ENCODE results near the gene AOPEP. TPM values are rescaled to one million over a fixed set of nuclear protein-coding genes. Genes with fewer than 3 reads are reported as not detected.
A peak's percentile ranks its signal among the peaks of the same experiment; 100 is the strongest.

Gene AOPEP
- total and polyA plus RNA-seq, 2 of the 13 experiments (the other 11 are each of a cell fraction or from before 2014, with no cell fraction given): 22.2 to 41.6 TPM

DNA sequence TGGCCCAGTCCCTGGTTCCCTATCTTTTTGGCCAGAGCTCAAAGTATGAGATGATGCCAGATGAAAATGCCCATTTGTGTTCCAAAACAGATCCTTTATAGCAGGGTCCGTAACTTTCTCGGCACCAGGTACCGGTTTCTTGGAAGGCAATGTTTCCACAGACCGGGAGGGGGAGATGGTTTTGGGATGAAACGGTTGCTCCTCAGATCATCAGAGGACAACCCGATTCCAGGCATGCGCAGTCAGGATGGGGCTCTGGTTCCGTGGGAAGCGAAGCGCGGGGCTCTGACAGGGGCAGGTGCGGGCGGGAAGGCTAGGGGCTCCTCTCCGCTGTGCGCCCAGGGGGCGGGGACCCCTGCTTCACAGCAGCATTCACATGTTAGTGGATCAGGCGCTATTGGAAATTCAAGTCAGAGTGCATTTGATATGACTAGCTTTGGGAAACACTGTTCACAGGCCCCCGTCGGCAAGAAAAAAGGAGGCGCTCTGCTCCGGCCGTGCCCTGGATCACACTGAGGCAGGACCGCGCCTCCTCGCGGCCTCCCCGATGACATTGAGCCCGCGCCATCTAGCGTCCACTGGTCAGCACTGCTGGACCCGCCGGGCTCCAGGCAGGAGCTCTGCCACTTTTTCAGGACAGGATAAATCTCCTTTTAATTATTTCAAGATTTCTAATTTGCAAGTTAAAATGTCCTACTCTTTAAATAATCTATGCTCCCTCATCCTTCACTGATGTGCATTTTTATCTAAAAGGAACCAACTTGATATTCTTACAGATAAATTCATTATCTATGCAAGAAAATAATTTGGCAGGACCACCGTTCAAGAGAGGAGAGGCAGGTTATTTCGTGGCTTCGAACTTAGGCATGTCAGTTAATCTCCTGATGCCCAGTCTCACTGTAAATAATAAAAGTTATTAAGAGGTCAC is 401.0 kb downstream of the AOPEP start (continued):
- TF ChIP-seq, protein P1, sequence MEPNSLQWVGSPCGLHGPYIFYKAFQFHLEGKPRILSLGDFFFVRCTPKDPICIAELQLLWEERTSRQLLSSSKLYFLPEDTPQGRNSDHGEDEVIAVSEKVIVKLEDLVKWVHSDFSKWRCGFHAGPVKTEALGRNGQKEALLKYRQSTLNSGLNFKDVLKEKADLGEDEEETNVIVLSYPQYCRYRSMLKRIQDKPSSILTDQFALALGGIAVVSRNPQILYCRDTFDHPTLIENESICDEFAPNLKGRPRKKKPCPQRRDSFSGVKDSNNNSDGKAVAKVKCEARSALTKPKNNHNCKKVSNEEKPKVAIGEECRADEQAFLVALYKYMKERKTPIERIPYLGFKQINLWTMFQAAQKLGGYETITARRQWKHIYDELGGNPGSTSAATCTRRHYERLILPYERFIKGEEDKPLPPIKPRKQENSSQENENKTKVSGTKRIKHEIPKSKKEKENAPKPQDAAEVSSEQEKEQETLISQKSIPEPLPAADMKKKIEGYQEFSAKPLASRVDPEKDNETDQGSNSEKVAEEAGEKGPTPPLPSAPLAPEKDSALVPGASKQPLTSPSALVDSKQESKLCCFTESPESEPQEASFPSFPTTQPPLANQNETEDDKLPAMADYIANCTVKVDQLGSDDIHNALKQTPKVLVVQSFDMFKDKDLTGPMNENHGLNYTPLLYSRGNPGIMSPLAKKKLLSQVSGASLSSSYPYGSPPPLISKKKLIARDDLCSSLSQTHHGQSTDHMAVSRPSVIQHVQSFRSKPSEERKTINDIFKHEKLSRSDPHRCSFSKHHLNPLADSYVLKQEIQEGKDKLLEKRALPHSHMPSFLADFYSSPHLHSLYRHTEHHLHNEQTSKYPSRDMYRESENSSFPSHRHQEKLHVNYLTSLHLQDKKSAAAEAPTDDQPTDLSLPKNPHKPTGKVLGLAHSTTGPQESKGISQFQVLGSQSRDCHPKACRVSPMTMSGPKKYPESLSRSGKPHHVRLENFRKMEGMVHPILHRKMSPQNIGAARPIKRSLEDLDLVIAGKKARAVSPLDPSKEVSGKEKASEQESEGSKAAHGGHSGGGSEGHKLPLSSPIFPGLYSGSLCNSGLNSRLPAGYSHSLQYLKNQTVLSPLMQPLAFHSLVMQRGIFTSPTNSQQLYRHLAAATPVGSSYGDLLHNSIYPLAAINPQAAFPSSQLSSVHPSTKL (CRISPR knock-in tag; IDR thresholded peaks at IDR 0.05): peak; percentile 23; the same call in 1 of the 2 replicates
- TF ChIP-seq ZFP1 (CRISPR knock-in tag; IDR thresholded peaks at IDR 0.05) (no peak), CCAR2 (optimal IDR thresholded peaks at IDR 0.05; ENCODE audit: low read depth, low read length) (no peak), HNRNPL (IDR thresholded peaks at IDR 0.05; ENCODE audit: low read depth, low read length) (no peak), CBX1 (IDR thresholded peaks at IDR 0.05; ENCODE audit: low read depth) (no peak), ZNF878 (CRISPR knock-in tag; IDR thresholded peaks at IDR 0.05) (no peak), GFI1 (CRISPR knock-in tag; IDR thresholded peaks at IDR 0.05; ENCODE audit: borderline replicate concordance) (no peak), TBX2 (CRISPR knock-in tag; IDR thresholded peaks at IDR 0.05; ENCODE audit: borderline replicate concordance) (no peak), MIXL1 (CRISPR knock-in tag; IDR thresholded peaks at IDR 0.05) (no peak), EED (CRISPR knock-in tag; IDR thresholded peaks at IDR 0.05) (no peak), XRCC5 (optimal IDR thresholded peaks at IDR 0.05; ENCODE audit: low read length) (peak; percentile 83), ZNF652 (CRISPR knock-in tag; IDR thresholded peaks at IDR 0.05; ENCODE audit: borderline replicate concordance, low read depth) (no peak), GZF1 (CRISPR knock-in tag; IDR thresholded peaks at IDR 0.05) (no peak), RAD21 (CRISPR knock-in tag; IDR thresholded peaks at IDR 0.05) (peak; percentile 75), ZNF768 (CRISPR knock-in tag; IDR thresholded peaks at IDR 0.05) (peak; percentile 31; the same call in 1 of the 2 replicates)
- TF ChIP-seq, protein P2, sequence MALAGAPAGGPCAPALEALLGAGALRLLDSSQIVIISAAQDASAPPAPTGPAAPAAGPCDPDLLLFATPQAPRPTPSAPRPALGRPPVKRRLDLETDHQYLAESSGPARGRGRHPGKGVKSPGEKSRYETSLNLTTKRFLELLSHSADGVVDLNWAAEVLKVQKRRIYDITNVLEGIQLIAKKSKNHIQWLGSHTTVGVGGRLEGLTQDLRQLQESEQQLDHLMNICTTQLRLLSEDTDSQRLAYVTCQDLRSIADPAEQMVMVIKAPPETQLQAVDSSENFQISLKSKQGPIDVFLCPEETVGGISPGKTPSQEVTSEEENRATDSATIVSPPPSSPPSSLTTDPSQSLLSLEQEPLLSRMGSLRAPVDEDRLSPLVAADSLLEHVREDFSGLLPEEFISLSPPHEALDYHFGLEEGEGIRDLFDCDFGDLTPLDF (CRISPR knock-in tag; IDR thresholded peaks at IDR 0.05): no peak
- TF ChIP-seq, protein P3, sequence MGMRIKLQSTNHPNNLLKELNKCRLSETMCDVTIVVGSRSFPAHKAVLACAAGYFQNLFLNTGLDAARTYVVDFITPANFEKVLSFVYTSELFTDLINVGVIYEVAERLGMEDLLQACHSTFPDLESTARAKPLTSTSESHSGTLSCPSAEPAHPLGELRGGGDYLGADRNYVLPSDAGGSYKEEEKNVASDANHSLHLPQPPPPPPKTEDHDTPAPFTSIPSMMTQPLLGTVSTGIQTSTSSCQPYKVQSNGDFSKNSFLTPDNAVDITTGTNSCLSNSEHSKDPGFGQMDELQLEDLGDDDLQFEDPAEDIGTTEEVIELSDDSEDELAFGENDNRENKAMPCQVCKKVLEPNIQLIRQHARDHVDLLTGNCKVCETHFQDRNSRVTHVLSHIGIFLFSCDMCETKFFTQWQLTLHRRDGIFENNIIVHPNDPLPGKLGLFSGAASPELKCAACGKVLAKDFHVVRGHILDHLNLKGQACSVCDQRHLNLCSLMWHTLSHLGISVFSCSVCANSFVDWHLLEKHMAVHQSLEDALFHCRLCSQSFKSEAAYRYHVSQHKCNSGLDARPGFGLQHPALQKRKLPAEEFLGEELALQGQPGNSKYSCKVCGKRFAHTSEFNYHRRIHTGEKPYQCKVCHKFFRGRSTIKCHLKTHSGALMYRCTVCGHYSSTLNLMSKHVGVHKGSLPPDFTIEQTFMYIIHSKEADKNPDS (CRISPR knock-in tag; IDR thresholded peaks at IDR 0.05): no peak
- TF ChIP-seq, protein P4, sequence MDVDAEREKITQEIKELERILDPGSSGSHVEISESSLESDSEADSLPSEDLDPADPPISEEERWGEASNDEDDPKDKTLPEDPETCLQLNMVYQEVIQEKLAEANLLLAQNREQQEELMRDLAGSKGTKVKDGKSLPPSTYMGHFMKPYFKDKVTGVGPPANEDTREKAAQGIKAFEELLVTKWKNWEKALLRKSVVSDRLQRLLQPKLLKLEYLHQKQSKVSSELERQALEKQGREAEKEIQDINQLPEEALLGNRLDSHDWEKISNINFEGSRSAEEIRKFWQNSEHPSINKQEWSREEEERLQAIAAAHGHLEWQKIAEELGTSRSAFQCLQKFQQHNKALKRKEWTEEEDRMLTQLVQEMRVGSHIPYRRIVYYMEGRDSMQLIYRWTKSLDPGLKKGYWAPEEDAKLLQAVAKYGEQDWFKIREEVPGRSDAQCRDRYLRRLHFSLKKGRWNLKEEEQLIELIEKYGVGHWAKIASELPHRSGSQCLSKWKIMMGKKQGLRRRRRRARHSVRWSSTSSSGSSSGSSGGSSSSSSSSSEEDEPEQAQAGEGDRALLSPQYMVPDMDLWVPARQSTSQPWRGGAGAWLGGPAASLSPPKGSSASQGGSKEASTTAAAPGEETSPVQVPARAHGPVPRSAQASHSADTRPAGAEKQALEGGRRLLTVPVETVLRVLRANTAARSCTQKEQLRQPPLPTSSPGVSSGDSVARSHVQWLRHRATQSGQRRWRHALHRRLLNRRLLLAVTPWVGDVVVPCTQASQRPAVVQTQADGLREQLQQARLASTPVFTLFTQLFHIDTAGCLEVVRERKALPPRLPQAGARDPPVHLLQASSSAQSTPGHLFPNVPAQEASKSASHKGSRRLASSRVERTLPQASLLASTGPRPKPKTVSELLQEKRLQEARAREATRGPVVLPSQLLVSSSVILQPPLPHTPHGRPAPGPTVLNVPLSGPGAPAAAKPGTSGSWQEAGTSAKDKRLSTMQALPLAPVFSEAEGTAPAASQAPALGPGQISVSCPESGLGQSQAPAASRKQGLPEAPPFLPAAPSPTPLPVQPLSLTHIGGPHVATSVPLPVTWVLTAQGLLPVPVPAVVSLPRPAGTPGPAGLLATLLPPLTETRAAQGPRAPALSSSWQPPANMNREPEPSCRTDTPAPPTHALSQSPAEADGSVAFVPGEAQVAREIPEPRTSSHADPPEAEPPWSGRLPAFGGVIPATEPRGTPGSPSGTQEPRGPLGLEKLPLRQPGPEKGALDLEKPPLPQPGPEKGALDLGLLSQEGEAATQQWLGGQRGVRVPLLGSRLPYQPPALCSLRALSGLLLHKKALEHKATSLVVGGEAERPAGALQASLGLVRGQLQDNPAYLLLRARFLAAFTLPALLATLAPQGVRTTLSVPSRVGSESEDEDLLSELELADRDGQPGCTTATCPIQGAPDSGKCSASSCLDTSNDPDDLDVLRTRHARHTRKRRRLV (CRISPR knock-in tag; IDR thresholded peaks at IDR 0.05): no peak
